T-helper 17 cell (primary cell): Measurements from ENCODE around the gene TTL. TPM values are rescaled to one million over a fixed set of nuclear protein-coding genes. Genes with fewer than 3 reads are reported as not detected.
"Not testable (repeated sequence)": the region's sequence is repeated elsewhere in the genome, so short reads cannot be mapped to it uniquely, and the experiment has no call there.

Experiments
- ATAC-seq: fragments of 150-1000 bp; cut with Tn5 transposase; 2 replicates; pipeline ENCODE4 v1.10.0; 2021; ENCODE audit warnings: mild to moderate bottlenecking, moderate library complexity
- DNase-seq, 3 donors: peaks; one replicate each; pipeline versions ENCODE4 v3.0.0 to v3.0.0-alpha.2; 2020 to 2021
- H3K9me3 ChIP-seq: one replicate; pipeline ENCODE4 v1.7.0; 2013; ENCODE audit warnings: low read length, mild to moderate bottlenecking; ENCODE audit not compliant: control insufficient read depth, poor library complexity, severe bottlenecking
- H3K27ac Mint-ChIP-seq: one replicate; pipeline ENCODE4 v1.8.0; 2022; ENCODE audit warnings: mild to moderate bottlenecking, moderate library complexity, mixed read lengths
- H3K27me3 Mint-ChIP-seq: one replicate; pipeline ENCODE4 v1.8.0; 2022; ENCODE audit warnings: mixed read lengths
- H3K36me3 Mint-ChIP-seq: one replicate; pipeline ENCODE4 v1.8.0; 2022; ENCODE audit warnings: low read depth, mixed read lengths
- H3K4me1 Mint-ChIP-seq: one replicate; pipeline ENCODE4 v1.8.0; 2022; ENCODE audit warnings: mild to moderate bottlenecking, mixed read lengths
- H3K4me3 Mint-ChIP-seq: one replicate; pipeline ENCODE4 v1.8.0; 2022; ENCODE audit warnings: mild to moderate bottlenecking, moderate library complexity, mixed read lengths
- total RNA-seq, 4 donors: library from RNA in 2 of 4; stranded (reverse) in 2 of 4; gene quantifications; one replicate each; pipeline ENCODE4 v1.2.3 and lab custom pipeline; 2022 to 2026

Gene TTL
- total RNA-seq, result 10 to 100 TPM; 18.8 to 20.6 TPM
- 39.9 to 63.0 reads per million in 2 donors for total RNA-seq (lab: John Stamatoyannopoulos, UW)

- Mint-ChIP-seq H3K4me1 (peaks cover 31% of the 10 kb centered on the region), H3K4me3 (peak within 1 kb of the TSS; percentile 100), H3K27ac (peak within 1 kb of the TSS; percentile 96), H3K36me3 (peaks cover 4% of the 10 kb centered on the region), H3K27me3 (no peaks in the 10 kb centered on the region)
- DNase-seq (peak; percentile 67 to 82 (median 79)), ATAC-seq (peak; percentile 80)
- no peaks in the 10 kb centered on the region for H3K9me3 ChIP-seq
Measured at GRCh38 chr2:112481528-112482233, at the start of gene TTL. Gene TTL, plus strand, starts transcription at chr2:112482156. Its CDS starts 189 bp downstream, at chr2:112482345.

- DNase-seq, H3K27me3 Mint-ChIP-seq, H3K9me3 ChIP-seq, H3K36me3 Mint-ChIP-seq, ATAC-seq: not testable (repeated sequence)
- peak overlapping the region; percentile 79 for H3K27ac Mint-ChIP-seq
- H3K4me3 Mint-ChIP-seq, result peak overlapping the region; percentile 86
- H3K4me1 Mint-ChIP-seq, result peaks cover 13% of the 10 kb centered on the region
Measured at GRCh38 chr2:112432390-112432734, 49.6 kb upstream of the TTL start.

GRCh38 chr2:112432735-112433479, 49.0 kb upstream of the TTL start:
- Mint-ChIP-seq H3K4me1 (peaks cover 13% of the 10 kb centered on the region), H3K27me3 (peaks cover 10% of the 10 kb centered on the region), H3K27ac (peak overlapping the region; percentile 85), H3K4me3 (peak overlapping the region; percentile 86)
- not testable (repeated sequence) for DNase-seq, H3K9me3 ChIP-seq, H3K36me3 Mint-ChIP-seq, ATAC-seq

- peak within 1 kb of the TSS; percentile 85 for H3K27ac Mint-ChIP-seq
- H3K4me3 Mint-ChIP-seq, result peak within 1 kb of the TSS; percentile 86
- not testable (repeated sequence) for H3K9me3 ChIP-seq, H3K36me3 Mint-ChIP-seq
- peaks cover 13% of the 10 kb centered on the region for H3K4me1 Mint-ChIP-seq
- peak; percentile 100 for ATAC-seq
- H3K27me3 Mint-ChIP-seq, result peaks cover 16% of the 10 kb centered on the region
- peak; percentile 86 to 92 (median 88) for DNase-seq
Measured at GRCh38 chr2:112433480-112433879, 48.5 kb upstream of the TTL start, which contains the start of gene RGPD8. Gene RGPD8, minus strand, starts transcription at chr2:112433645. Its CDS starts 192 bp downstream, at chr2:112433453.

- peaks cover 13% of the 10 kb centered on the region for H3K4me1 Mint-ChIP-seq
- ATAC-seq (no peak), DNase-seq (no peak)
- H3K4me3 Mint-ChIP-seq, result no peak overlapping the region
- no peaks in the 10 kb centered on the region for H3K9me3 ChIP-seq
- peak overlapping the region; percentile 85 for H3K27ac Mint-ChIP-seq
- H3K27me3 Mint-ChIP-seq, result peaks cover 20% of the 10 kb centered on the region
- no peaks in the 10 kb centered on the region for H3K36me3 Mint-ChIP-seq
Measured at GRCh38 chr2:112433932-112434730, 47.8 kb upstream of the TTL start.

GRCh38 chr2:112434890-112435715, 46.9 kb upstream of the TTL start:
- H3K9me3 ChIP-seq, H3K4me3 Mint-ChIP-seq, DNase-seq, ATAC-seq, H3K36me3 Mint-ChIP-seq: not testable (repeated sequence)
- Mint-ChIP-seq H3K27me3 (peaks cover 25% of the 10 kb centered on the region), H3K4me1 (peaks cover 10% of the 10 kb centered on the region), H3K27ac (peak overlapping the region; percentile 78)

GRCh38 chr2:112435716-112436431, 46.1 kb upstream of the TTL start:
- H3K4me3 Mint-ChIP-seq, DNase-seq, H3K4me1 Mint-ChIP-seq, H3K36me3 Mint-ChIP-seq, H3K9me3 ChIP-seq, ATAC-seq, H3K27ac Mint-ChIP-seq: not testable (repeated sequence)
- peaks cover 29% of the 10 kb centered on the region for H3K27me3 Mint-ChIP-seq

- H3K9me3 ChIP-seq, ATAC-seq, H3K4me1 Mint-ChIP-seq, H3K27ac Mint-ChIP-seq, H3K4me3 Mint-ChIP-seq, DNase-seq, H3K36me3 Mint-ChIP-seq: not testable (repeated sequence)
- peaks cover 33% of the 10 kb centered on the region for H3K27me3 Mint-ChIP-seq
Measured at GRCh38 chr2:112436993-112437392, 45.0 kb upstream of the TTL start.

- DNase-seq, H3K4me3 Mint-ChIP-seq, ATAC-seq: not testable (repeated sequence)
Measured at GRCh38 chr2:112437405-112437831, 44.5 kb upstream of the TTL start.

GRCh38 chr2:112438603-112439261, 43.2 kb upstream of the TTL start:
- not testable (repeated sequence) for ATAC-seq, H3K4me1 Mint-ChIP-seq, H3K27ac Mint-ChIP-seq, H3K36me3 Mint-ChIP-seq, H3K9me3 ChIP-seq, DNase-seq, H3K4me3 Mint-ChIP-seq
- peaks cover 37% of the 10 kb centered on the region for H3K27me3 Mint-ChIP-seq

More at GRCh38 chr2:112437405-112437831, 44.5 kb upstream of the TTL start:
- not testable (repeated sequence) for H3K27ac Mint-ChIP-seq, H3K9me3 ChIP-seq, H3K36me3 Mint-ChIP-seq, H3K4me1 Mint-ChIP-seq
- H3K27me3 Mint-ChIP-seq, result peaks cover 37% of the 10 kb centered on the region

- DNase-seq, ATAC-seq, H3K4me3 Mint-ChIP-seq, H3K36me3 Mint-ChIP-seq, H3K27ac Mint-ChIP-seq, H3K9me3 ChIP-seq, H3K4me1 Mint-ChIP-seq: not testable (repeated sequence)
- peaks cover 16% of the 10 kb centered on the region for H3K27me3 Mint-ChIP-seq
Measured at GRCh38 chr2:112444256-112444655, 37.7 kb upstream of the TTL start.
